GM19193 (cell line): Measurements from ENCODE around the gene DOK5.

Experiments used
- POLR2A ChIP-seq: IDR thresholded peaks from 4 replicates; pipeline ENCODE4 v1.6.1; 2011; ENCODE audit not compliant: insufficient read depth, insufficient read length; ENCODE audit errors: extremely low read depth

Gene DOK5

GRCh38 chr20:54556406-54556805 is 81.0 kb downstream of the DOK5 start:
- TF ChIP-seq POLR2A = no peak

- TF ChIP-seq POLR2A = no peak
These were observed 82.6 kb downstream of the DOK5 start for GRCh38 chr20:54557806-54558590.

- TF ChIP-seq POLR2A = no peak
These were observed 84.5 kb downstream of the DOK5 start for GRCh38 chr20:54559890-54560289.

GRCh38 chr20:54560357-54560756 is 85.0 kb downstream of the DOK5 start:
- no peak for TF ChIP-seq POLR2A

GRCh38 chr20:54565255-54565654 is 89.9 kb downstream of the DOK5 start:
- TF ChIP-seq POLR2A = no peak

GRCh38 chr20:54566031-54566688 is 90.8 kb downstream of the DOK5 start:
- no peak for TF ChIP-seq POLR2A

GRCh38 chr20:54570561-54570960 is 95.2 kb downstream of the DOK5 start:
- no peak for TF ChIP-seq POLR2A

- TF ChIP-seq POLR2A = no peak
These were observed 97.5 kb downstream of the DOK5 start for GRCh38 chr20:54572665-54573435.

- no peak for TF ChIP-seq POLR2A
These were observed 98.4 kb downstream of the DOK5 start for GRCh38 chr20:54573838-54574237.

GRCh38 chr20:54576518-54576917 is 101.1 kb downstream of the DOK5 start:
- no peak for TF ChIP-seq POLR2A

- no peak for TF ChIP-seq POLR2A
These were observed 102.2 kb downstream of the DOK5 start for GRCh38 chr20:54577637-54578036.

GRCh38 chr20:54585217-54585616 is 109.8 kb downstream of the DOK5 start:
- no peak for TF ChIP-seq POLR2A

- TF ChIP-seq POLR2A = no peak
These were observed 112.0 kb downstream of the DOK5 start for GRCh38 chr20:54587408-54587807.

- TF ChIP-seq POLR2A = no peak
These were observed 114.1 kb downstream of the DOK5 start for GRCh38 chr20:54589402-54590030.

GRCh38 chr20:54590856-54591255 is 115.5 kb downstream of the DOK5 start:
- no peak for TF ChIP-seq POLR2A
